HFFc6 (cell line): ENCODE measurements around the gene KPTN. TPM values are rescaled to one million over a fixed set of nuclear protein-coding genes. Genes with fewer than 3 reads are reported as not detected.

Experiments used
- DNase-seq: peaks from one replicate; pipeline ENCODE4 v3.0.0-alpha.2; 2018
- H3K27ac Mint-ChIP-seq: 2 replicates; pipeline ENCODE4 v1.8.0; 2020; ENCODE audit warnings: mild to moderate bottlenecking, mixed read lengths
- H3K27me3 Mint-ChIP-seq: 2 replicates; pipeline ENCODE4 v1.8.0; 2021; ENCODE audit warnings: mild to moderate bottlenecking, moderate library complexity, mixed read lengths; ENCODE audit not compliant: insufficient read depth
- H3K36me3 Mint-ChIP-seq: 2 replicates; pipeline ENCODE4 v1.8.0; 2021; ENCODE audit warnings: low read depth, mixed read lengths
- H3K4me1 Mint-ChIP-seq: 2 replicates; pipeline ENCODE4 v1.8.0; 2020; ENCODE audit warnings: low read depth, mixed read lengths
- H3K4me3 Mint-ChIP-seq: 2 replicates; pipeline ENCODE4 v1.8.0; 2020; ENCODE audit warnings: mild to moderate bottlenecking, moderate library complexity, mixed read lengths
- H3K9me3 Mint-ChIP-seq: 2 replicates; pipeline ENCODE4 v1.8.0; 2020; ENCODE audit warnings: mild to moderate bottlenecking, mixed read lengths
- CTCF ChIP-seq: fragments of 200-600 bp; sonication (generic); IDR thresholded peaks from 2 replicates; pipeline ENCODE4 v1.5.0; 2021; ENCODE audit warnings: antibody characterized with exemption, mild to moderate bottlenecking
- long read RNA-seq: library from polyadenylated mRNA; unstranded; transcript quantifications from one replicate; pipeline ENCODE4 v2.0.0, GENCODE V29; 2019
- total RNA-seq, 6 experiments: library from RNA; stranded (reverse); fragmentation: NEBNext Ultra II Directional; extraction: Animal tissue kit (Norgen Biotek cat#: 25700); gene quantifications; 2 replicates in 1 of 6; 3 replicates in 5 of 6; pipeline ENCODE4 v1.2.3, GENCODE V29; 2021

Gene KPTN
- total RNA-seq, result 10 to 100 TPM; 11.1 to 13.6 (median 12.4) TPM
- long read RNA-seq, transcript KPTN-201 (12 exons, 1,691 nt), result major isoform, 12 of 16 reads
- long read RNA-seq, partial matches to known transcripts, result 2 of 16 reads
- long read RNA-seq, other reads (novel, unspliced or antisense), result 2 of 16 reads

GRCh38 chr19:47483800-47484690 lies at the start of gene KPTN:
Gene KPTN, minus strand, starts transcription at chr19:47484219. Its CDS starts 59 bp downstream, at chr19:47484160.
- peaks cover 21% of the 10 kb centered on the region for H3K4me1 Mint-ChIP-seq
- H3K27ac Mint-ChIP-seq, result peak within 1 kb of the TSS; percentile 98

GRCh38 chr19:47531640-47532387 lies 47.8 kb upstream of the KPTN start:
- Mint-ChIP-seq H3K27ac (no peak overlapping the region), H3K9me3 (no peaks in the 10 kb centered on the region), H3K27me3 (peaks cover 24% of the 10 kb centered on the region), H3K4me1 (no peaks in the 10 kb centered on the region), H3K36me3 (no peaks in the 10 kb centered on the region), H3K4me3 (no peak overlapping the region)
- no peak for DNase-seq
- TF ChIP-seq CTCF, result no peak

More at GRCh38 chr19:47483800-47484690, at the start of gene KPTN:
- H3K9me3 Mint-ChIP-seq, result no peaks in the 10 kb centered on the region
- H3K36me3 Mint-ChIP-seq, result peaks cover 7% of the 10 kb centered on the region
- DNase-seq, result peak; percentile 83
- peak within 1 kb of the TSS; percentile 94 for H3K4me3 Mint-ChIP-seq
- TF ChIP-seq CTCF, result peak; percentile 98
- peaks cover 2% of the 10 kb centered on the region; the same call in 1 of the 2 replicates for H3K27me3 Mint-ChIP-seq

GRCh38 chr19:47529018-47529742 lies 45.2 kb upstream of the KPTN start:
- Mint-ChIP-seq H3K36me3 (no peaks in the 10 kb centered on the region), H3K9me3 (no peaks in the 10 kb centered on the region), H3K4me3 (no peak overlapping the region), H3K4me1 (no peaks in the 10 kb centered on the region), H3K27me3 (peaks cover 20% of the 10 kb centered on the region), H3K27ac (no peak overlapping the region)
- no peak for DNase-seq
- no peak for TF ChIP-seq CTCF

- H3K9me3 Mint-ChIP-seq, result no peaks in the 10 kb centered on the region
- no peaks in the 10 kb centered on the region for H3K36me3 Mint-ChIP-seq
These were observed 42.8 kb upstream of the KPTN start for GRCh38 chr19:47526798-47527197.

More at GRCh38 chr19:47526798-47527197, 42.8 kb upstream of the KPTN start:
- no peak for DNase-seq
- no peak overlapping the region for H3K27ac Mint-ChIP-seq
- H3K27me3 Mint-ChIP-seq, result peaks cover 17% of the 10 kb centered on the region
- H3K4me3 Mint-ChIP-seq, result no peak overlapping the region
- H3K4me1 Mint-ChIP-seq, result peaks cover 7% of the 10 kb centered on the region; the same call in 1 of the 2 replicates
- TF ChIP-seq CTCF, result no peak
